Frontal cortex (tissue), 4 donors: ENCODE results near the gene KIF27. TPM values are rescaled to one million over a fixed set of nuclear protein-coding genes. Genes with fewer than 3 reads are reported as not detected.
"Not testable (repeated sequence)": the region's sequence is repeated elsewhere in the genome, so short reads cannot be mapped to it uniquely, and the experiment has no call there.

Source experiments
- DNase-seq, 2 donors: peaks; one replicate each; pipeline ENCODE4 v3.0.0; 2012; ENCODE audit warnings: low spot score in 2 of 2
- FAIRE-seq: peaks from 2 replicates; lab custom pipeline; 2012; peaks lifted over from hg19 to GRCh38; lab: Jason Lieb, UNC
- total RNA-seq: library from RNA; depleted of rRNA; stranded (reverse); fragments of >200 nt; gene quantifications from one replicate; pipeline ENCODE4 v1.2.3, GENCODE V29; 2014
- donor health status: control.
- donor health status: control.
- donor health status: control.

The KIF27 gene
- total RNA-seq, 1 donor from 2014 or later: 15.1 TPM

DNA sequence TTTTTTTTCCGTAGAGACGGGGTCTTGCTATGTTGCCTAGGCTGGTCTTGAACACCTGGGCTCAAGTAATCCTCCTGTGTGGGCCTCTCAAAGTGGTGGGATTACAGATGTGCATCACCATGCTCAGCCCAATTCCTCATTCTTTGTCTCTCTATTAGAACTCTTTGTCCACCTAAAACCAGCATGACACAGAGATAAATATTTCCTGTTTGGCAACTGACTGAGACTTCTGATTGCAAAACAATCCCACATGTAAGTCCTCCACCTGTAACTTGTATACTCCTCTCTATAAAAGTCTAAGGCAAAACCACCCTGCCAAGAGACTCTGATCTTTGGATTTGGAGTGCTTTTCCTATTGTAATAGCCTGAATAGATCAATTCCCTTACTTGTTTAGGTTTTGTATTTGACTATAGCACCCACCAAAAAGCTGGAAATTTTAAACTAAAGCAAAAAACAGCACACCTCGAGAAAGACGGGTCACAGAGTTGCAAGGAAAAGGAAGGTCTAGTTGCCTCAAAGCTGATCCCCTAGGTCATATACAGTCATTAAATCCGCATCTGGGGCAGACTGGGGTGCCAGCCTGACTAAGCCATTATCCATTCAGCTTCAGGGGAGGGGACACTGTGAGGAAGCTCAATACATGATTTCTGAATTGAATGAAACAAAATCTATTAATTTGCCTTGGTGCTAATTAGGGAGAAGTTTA, 13.5 kb upstream of the KIF27 start:
- no peak for DNase-seq
- no peak for FAIRE-seq

DNA sequence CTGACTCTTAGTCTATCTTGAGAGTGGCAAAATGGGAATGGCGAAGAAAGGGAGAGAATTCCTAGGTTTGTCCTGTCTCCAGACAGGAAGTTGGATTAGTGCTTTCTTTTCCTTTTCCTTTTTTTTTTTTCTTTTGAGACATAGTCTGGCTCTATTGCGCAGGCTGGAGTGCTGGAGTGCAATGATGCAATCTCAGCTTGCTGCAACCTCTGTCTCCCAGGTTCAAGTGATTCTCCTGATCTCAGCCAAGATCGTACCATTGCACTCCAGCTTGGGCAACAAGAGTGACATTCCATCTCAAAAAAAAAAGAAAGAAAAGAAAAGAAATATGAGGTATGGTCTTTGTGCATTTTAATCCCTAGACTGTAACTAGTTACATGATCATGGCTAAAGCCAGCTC, 12.6 kb upstream of the KIF27 start:
- DNase-seq: no peak
- FAIRE-seq: no peak

DNA sequence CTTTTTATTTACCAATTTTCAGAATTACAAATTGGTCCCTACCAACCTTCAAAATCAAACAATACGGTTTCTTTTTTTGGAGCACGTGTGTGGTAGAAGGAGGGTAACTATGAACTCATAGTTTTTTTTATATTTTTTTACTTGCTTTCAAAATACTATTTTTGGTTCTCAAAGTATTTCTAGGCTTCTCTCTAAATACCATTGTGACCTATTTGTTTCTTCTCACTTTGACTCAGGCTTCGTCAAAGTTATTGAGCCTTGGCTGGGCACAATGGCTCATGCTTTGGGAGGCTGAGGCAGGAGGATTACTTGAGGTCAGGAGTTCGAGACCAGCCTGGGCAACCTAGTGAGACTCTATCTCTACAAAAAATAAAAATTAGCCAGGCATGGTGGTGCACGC, 11.6 kb upstream of the KIF27 start:
- DNase-seq (no peak), FAIRE-seq (no peak)

DNA sequence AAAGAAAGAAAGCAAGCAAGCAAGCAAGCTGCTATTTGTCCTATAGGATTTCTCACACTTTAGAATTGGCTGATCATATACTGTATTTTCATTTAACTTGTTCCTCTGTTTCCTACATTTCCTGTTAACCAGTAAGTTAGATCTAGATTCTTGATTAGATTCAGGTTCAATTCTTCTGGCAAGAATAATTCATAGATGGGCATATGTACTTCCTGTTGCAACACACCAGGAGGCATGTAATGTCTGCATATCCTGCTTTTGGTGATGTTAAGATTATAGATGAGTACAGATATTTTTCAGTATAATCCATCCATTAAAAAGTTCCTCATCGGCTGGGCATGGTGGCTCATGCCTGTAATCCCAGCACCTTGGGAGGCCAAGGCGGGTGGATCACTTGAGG, 10.8 kb upstream of the KIF27 start:
- FAIRE-seq (no peak), DNase-seq (no peak)

DNA sequence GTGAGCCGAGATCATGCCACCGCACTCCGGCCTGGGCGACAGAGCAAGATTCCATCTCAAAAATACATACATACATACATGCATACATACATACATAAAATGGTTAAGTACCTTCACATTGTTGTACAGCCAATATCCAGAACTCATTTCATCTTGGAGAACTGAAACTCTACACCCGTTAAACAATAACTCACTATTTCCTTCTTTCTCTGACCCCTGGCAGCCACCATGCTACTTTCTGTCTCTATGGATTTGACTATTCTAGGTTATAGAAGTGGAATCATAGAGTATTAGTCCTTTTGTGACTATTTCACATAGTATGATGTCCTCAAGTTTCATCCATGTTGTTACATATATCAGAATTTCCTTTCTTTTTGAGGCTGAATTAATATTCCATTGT, 9.6 kb upstream of the KIF27 start:
- DNase-seq (no peak), FAIRE-seq (no peak)

DNA sequence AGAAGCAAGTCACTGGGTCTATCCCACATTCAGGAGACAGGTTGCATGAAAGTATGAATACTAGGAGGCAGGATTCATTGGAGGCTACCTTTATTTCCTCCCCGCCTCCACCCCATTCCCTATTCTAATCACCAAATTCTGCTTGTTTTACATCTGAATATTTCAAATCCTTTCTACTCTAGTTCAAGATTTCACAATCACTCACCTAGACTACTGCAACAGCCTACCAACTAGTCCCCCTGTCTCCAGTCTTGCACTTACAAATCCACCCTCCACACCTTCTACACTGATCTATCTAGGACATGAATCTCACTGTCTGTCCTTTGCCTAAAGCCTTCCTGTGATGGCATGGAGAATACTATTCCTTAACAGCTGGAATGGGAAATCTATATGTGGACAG, 6.4 kb upstream of the KIF27 start:
- FAIRE-seq (no peak), DNase-seq (no peak)

DNA sequence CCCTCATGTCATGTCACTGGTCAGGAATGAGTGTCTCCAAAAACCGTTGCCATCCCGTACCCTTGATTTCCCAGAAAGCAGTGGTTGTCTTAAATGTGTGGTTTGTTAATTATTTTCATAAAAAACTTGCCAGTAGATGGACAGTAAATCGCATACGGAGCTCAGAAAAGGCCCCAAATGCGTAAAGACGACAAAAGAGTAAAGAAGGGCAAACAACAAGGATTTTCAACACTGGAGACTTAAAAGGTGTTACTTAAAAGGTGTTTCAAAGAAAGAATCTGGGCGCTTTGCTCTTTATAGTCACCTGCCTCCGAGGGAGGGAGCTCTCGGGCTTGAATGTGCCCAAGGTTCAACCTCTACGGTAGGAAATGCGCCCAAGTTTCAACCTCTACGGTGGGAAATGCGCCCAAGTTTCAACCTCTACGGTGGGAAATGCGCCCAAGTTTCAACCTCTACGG, 734 bp downstream of the KIF27 start:
- FAIRE-seq (no peak), DNase-seq (peak in 1 of 2 donors; percentile 27)

DNA sequence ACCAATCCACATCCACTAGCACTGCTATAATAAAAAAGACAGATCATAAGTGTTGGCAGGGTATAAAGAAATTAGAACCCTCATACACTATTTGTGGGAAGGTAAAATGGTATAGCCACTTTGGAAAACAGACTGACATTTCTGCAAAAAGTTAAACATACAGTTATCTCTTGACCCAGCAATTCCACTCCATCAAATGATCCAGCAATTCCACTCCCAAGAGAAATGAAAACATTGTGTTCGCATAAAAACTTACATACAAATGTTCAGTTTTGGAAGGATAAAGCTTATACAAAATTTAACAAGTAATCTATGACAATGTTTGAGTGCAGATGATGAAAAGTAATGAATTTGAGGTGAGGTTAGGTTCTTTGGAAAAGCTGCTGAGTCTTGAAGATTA, 2.1 kb downstream of the KIF27 start:
- FAIRE-seq (no peak), DNase-seq (no peak)

DNA sequence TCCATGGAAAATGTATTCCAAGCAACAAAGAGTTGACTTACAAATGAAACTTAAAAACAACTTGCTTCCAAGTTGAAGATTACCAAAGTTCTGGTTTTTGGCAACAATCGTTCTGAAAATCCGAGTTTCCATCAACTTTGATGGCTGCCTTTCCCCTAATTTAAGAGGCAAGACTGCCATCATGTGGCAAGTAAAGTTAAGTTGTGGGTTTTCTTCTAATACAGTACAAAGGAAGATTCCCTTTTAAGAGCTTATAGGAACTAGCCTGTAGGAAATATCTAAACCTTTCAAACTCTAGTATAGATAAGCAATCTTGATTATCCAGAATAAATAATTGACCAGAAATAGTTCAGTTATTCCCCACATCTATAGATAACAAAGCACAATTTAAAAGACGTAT, 9.0 kb downstream of the KIF27 start:
- not testable (repeated sequence) for DNase-seq
- FAIRE-seq: peak; percentile 97

DNA sequence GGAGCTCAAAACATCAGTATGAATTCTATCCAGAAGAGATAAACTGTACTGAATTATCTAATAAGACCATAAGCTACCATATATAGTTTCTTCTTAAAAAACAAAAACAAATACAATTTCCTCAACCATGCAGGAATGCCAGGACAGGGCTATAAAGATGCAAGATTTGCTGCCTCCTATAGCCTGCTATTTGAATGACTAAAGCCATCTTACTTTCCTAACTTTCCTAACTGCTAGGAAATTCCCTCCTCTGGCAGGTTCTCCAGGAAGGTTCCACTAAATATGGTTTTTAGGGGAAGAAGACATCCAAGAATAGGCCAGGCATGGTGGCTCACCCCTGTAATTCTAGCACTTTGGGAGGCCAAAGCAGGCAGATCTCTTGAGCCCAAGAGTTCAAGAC, 15.1 kb downstream of the KIF27 start:
- DNase-seq (no peak), FAIRE-seq (no peak)

DNA sequence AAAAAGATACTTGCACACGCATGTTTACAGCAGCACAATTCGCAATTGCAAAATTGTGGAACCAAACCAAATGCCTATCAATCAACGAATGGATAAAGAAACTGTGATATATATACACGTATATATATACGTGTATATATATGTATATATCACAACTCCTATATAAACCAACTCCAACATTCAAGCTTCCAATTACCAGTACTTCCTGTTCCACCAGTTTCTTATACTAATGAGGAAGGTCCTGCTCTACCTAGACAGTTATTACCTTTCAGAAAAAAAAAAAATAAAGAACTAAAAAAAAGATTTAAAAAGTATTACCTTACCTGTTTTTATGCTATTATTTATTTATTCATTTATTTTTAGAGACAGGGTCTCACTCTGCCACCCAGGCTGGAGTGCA, 20.6 kb downstream of the KIF27 start:
- not testable (repeated sequence) for DNase-seq, FAIRE-seq

DNA sequence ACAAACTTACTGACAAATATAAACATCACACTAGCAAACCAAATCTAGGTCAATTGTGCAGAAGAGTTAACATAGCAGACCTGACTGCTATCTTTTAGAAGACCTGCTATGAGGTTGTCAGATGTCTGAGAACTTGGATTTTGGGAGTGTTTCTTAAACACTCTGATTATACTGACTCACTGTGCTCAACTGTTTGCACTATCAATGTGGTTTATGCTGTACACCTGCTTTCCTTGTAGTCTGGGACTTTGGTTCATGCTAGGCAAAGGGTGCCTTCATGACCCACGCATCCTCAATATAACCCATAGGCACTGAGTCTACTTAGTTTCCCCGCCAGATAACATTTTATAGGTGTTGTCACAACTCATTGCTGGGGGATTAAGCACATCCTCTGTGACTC, 26.9 kb downstream of the KIF27 start:
- FAIRE-seq, DNase-seq: not testable (repeated sequence)

DNA sequence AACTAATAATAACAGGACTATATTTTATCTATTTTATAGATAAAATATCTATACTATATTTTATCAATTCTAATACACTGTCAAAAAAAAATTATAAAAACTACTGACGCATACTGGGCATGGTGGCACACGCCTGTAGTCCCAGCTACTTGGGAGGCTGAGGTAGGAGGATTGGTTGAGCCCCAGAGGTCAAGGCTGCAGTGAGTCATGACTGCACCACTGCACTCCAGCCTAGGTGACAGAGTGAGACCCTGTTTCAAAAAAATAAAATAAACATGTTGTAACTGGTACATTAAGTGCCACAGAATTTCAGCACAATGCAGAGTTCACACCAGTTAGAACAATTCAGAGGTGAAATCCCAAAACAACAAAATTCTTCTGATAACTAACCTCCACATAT, 34.7 kb downstream of the KIF27 start:
- DNase-seq, FAIRE-seq: not testable (repeated sequence)

DNA sequence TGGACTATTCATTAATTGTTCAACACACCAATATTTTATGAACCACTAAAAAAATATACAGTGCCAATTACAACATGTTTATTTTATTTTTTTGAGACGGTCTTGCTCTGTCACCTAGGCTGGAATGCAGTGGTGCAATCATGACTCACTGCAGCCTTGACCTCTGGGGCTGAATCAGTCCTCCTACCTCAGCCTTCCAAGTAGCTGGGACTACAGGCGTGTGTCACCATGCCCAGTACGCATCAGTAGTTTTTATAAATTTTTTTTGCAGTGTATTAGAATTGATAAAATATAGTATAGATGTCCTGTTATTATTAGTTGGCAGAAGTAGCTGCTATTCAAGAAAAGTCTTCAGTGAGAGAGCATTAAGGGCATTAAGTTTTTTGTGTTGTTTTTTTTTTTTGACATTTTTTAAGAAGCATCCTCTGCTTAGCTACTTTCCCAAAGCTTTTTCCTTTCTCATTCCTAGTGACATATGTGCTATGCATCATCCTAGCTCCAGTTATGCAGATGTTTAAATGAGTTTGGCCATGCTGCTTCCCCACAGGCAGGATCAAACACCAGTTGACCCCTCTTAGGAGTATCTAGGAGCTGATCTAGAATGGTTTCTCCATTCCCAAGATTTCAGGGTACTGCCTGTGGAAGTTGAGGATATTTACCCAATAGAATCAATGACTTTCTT, 35.5 kb downstream of the KIF27 start:
- DNase-seq, FAIRE-seq: not testable (repeated sequence)

DNA sequence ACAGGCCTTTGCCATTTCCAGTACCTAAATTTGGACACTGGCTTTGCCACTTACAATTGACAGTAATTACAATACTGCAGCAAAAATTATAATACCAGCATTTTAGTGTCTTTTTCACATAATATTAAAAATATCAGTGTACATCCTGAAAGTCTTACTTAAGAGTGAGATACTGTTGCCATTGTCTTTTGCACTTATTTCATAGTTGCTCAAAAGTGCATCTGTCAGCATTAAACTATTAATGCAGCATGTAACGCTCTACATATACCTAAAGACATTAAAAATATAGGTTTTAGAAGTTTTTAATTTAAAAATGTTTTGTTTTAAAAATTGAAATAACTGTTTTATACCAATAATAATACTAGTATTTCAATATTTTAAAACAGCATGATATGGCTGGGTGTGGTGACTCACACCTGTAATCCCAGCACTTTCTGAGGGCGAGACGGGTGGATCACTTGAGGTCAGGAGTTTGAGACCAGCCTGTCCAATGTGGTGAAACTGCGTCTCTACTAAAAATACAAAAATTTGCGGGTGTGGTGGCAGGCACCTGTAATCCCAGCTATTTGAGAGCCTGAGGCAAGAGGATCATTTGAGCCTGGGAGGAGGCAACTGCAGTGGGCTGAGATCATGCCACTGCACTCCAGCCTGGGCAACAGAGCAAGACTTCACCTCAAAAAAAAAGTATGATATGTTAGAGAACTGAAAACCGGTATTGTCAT, 39.4 kb downstream of the KIF27 start:
- not testable (repeated sequence) for FAIRE-seq

DNA sequence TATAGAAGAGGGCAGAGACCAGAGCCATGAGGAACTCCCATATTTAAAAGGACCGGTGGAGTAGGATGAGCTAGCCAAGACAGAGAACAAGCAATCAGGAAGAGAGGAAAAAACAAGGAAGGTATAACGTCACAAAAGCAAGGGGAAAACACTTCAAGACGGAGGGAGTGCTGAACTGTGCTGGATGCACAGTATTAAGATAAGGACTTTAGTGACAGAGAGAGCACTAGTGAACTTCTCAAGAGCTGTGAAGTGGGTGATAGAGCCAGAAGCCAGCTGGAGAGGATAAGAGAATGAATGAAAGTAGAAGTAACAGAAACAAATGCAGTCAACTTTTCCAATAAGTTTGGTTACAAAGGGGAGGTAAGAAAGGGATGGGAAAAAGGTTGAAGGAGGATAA, 45.7 kb downstream of the KIF27 start:
- FAIRE-seq, DNase-seq: not testable (repeated sequence)

More for the DNA sequence above, 39.4 kb downstream of the KIF27 start:
- not testable (repeated sequence) for DNase-seq

DNA sequence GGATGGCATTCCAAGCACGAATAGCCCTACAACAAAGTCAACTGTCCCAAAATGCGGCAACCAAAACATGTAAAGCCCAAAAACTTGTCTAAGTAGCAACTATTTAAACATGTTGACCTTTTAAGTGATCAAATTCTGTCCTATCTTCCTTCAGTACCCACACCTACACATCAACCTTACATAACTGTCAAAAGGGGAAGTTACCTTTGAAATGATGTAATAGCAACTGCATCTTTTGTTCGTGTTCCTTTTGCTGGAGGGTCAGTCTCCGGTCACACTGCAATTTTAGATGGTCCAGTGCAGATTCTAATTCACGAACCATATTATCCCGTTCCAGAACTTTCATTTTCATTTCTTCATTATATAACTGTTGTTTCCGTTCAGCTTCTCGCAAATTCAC, 71.3 kb downstream of the KIF27 start:
- DNase-seq, FAIRE-seq: not testable (repeated sequence)

DNA sequence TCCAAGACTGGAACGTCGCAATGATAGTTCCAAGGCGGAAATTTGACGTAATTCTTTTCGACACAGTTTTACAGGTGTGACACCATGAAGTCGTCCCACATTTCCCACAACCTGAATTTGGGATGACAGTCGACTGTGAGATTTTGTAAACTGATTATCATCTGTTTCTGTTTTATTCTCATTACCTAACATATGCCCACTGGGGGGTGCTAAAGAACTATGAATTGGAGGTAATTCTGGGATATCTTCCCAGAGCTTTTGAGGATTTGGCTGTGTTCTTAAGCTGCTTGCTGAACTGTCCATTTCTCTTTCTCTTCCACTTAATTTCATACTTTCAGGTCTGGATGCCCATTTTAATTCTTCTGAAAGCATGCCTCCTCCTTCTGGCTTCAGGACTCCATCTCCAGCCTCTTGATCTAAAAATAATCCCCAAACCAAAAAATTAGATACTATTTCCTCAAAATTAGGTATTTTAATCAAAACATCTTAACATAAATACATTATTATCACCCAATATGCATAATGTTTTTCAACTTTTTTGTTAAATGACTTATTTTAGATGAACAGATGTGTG, 84.1 kb downstream of the KIF27 start:
- not testable (repeated sequence) for DNase-seq
- FAIRE-seq: peak; percentile 96

DNA sequence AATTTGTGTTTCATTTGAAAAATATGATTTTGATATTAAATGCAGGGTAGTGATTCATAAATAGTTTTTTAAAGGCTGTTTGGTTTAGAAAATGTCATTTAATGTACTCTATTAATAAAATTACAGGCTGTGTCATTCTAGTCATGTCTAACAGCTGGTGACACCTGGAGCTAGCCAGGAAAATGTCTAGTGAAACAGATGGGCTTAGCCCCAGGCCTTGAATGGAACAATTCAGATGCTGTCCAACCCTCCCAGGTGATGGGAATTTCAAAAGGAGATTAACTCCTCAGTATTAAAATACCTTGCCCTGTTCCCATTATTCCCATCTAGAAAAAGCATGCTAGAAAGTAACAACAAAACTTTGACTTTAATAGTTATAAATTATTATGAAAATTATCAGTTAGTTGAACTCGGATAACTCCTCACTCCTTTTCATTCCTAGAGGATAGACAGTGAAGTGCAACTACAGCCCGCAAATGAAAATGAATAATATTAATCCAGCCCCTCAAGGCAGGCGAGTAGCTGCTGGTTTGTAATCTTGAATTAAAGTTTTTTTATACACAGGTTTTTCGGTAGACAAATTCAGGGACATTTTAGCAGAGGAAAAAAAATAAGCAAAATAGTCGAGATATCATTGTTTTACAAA, 90.7 kb downstream of the KIF27 start:
- FAIRE-seq, DNase-seq: not testable (repeated sequence)
